Measurements from ENCODE around the gene IFNLR1.

Gene IFNLR1

DNA sequence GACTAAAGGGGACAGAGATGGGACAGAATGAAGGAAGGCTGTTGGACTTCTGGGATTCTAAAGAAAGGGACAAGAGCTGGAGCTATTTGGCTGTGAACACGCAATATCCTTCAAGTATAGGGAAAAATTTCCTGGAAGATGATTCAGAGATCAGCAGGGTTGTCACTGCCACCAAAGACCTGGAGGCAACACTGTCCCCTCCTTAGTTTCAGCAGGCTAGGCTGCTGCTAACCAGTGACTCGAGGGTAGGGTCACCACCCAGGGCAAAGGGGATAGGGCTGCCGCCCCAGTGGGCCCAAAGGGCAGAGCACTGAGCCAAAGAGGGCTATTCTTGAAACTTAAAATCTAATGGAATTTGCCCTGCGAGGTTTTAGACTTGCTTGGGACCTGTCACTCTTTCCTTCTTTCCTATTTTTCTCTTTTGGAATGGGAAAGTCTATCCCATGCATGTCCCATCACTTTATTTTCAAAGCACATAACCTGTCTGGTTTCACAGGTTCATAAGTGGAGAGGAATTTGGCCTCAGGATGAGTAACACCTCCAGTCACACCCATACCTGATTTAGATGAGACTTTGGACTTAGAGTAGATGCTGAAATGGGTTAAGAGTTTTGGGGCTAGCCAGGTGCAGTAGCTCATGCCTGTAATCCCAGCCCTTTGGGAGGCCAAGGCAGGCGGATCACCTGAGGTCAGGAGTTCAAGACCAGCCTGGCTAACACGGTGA lies 11.9 kb downstream of the IFNLR1 start:
- no peak for DNase-seq

DNA sequence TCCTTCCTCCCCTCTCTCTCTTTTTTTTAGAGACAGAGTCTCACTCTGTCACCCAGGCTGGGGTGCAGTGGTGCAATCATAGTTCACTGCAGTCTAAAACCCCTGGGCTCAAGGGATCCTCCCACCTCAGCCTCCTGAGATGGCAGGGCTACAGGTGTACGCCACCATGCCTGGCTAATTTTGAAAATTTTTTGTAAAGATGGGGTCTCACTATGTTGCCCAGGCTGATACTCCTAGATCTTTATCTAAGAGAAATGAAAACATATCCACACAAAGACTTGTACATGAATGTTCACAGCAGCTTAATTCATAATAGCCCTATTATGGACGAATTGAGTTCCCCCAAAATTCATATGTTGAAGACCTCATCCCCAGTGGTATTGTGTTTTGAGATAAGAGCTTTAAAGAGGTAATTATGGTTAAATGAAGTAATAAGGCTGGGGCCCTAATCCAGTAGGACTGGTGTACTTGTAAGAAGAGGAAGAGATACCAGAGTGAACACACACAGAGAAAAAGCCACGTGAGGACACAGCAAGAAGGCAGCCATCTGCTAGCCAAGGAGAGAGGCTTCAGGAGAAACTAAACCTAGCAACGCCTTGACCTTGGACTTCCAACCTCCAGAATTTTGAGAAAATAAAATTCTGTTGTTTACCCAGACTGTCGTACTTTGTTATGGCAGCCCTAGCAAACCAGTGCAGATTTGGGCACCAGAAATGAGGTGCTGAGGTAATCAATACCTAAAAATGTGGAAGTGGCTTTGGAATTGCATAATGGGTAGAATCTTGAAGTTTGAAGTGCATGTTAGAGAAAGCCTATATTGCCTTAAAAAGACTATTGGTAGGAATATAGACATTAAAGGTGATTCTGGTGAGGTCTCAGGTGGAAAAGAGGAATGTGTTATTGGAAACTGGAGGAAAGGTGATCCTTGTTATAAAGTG lies 13.2 kb downstream of the IFNLR1 start:
- DNase-seq = no peak

GRCh38 chr1:24172598-24172997 lies 14.5 kb downstream of the IFNLR1 start:
- DNase-seq = no peak

DNA sequence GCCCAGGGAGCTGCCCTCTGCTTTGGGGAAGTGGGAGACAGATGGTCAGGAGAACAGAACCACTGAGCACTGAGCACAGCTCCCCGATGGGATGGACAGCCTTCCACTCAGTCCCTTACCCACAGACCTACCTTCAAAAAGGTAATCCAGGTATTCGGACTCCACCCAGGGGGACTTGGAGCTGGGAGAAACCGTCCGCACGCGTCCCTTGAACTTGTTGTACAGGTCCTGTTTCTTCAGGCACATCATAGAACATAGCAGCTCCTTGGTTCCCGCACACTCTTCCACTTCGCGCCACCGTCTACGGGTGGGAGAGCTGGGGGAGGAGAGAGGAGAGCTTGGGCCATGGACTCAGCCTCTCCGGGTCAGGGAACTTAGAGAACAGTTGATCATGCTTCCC lies 17.8 kb downstream of the IFNLR1 start:
- no peak for DNase-seq

DNA sequence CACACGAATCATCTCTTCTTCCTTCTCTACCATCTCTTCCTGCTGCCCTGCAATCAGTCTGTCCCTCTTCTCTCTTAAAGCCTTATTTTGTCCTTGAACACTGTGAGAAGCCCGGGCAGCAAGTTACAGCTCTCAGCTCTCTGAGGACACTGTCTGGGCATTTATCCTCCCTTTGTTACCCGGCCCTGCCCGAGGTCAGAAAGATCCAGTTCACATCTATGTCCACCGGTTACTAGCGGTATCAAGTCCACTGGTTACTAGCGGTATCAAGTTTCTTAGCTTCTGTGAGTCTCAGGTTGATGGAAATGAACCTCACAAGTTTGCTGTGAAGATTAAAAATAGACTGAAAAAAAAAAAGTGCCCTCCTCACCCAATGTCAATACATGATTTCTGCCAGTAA lies 18.8 kb downstream of the IFNLR1 start:
- DNase-seq = no peak

DNA sequence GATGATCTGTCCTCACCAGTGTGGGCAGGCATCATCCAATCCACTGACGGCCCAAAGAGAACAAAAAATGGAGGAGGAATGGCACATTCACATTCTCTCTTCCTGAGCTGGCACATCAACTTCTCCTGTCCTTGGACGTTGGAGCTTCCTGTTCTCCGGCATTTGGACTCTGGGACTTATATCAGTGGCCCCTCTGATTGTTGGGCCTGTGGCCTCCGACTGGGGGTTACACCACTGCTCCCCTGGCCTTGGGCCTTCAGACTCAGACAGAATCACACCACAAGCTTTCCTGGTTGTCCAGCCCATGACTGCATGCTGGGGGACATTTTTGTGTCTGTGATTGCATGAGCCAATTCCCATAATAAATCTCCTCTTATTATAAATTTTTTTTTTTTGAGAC lies 20.1 kb downstream of the IFNLR1 start:
- DNase-seq = no peak

GRCh38 chr1:24165500-24165899 lies 21.6 kb downstream of the IFNLR1 start:
- DNase-seq = no peak

DNA sequence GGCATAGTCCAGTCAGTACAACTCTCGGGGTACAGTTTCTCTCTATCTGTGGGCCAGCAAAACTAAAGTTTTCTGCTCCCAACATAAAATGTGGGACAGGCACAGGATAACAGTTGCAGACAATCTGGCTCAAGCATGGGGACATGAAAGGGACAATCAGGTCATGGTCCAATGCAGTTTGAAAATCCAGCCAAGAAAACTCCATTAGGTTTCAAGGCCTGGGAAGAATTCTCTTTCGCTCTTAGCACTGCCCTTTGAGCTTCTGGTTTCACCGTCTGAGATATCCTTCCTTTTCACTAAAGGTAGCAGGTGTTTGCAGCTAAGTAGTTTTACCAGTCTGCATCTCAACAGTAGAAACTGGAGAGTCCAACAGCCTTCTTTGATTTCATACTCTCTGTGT lies 23.1 kb downstream of the IFNLR1 start:
- DNase-seq = no peak

DNA sequence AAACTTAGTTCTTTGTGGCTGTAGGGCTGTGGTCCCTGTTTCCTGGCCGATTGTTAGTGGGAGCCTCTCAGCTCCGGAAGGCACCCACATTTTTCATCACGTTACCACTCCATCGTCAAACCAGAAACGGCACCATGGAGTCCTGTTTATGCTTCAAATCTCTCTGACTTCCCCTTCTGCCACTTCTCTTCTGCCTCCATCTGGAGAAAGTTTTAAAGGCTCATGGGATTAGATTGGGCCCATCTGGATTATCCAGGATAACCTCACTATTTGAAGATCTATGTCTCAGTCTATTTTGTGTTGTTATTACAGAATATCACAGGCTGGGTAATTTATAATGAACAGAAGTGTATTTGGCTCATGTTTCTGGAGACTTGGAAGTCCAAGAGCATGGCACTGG lies 24.9 kb downstream of the IFNLR1 start:
- no peak for DNase-seq

- no peak for DNase-seq
Observed at GRCh38 chr1:24161270-24161669, 25.8 kb downstream of the IFNLR1 start.

DNA sequence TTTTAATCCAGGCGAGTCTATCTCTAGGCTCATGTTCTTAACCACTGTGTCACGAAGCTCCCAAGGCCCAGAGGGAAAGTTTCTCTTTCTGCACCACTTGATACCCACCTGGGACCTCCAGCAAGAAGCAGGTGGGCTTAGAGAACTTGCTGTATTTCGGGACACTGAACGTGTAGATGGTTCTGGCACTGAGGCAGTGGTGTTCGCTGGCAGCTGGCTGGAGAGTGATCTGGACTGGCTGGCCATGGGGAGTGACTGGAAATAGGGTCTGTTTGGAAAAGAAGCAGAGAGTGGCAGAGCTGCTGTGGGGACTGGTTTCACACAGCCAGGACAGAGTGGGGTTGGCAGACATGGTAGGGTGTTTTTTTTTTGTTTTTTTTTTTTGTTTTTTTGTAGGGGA lies 27.7 kb downstream of the IFNLR1 start:
- no peak for DNase-seq

DNA sequence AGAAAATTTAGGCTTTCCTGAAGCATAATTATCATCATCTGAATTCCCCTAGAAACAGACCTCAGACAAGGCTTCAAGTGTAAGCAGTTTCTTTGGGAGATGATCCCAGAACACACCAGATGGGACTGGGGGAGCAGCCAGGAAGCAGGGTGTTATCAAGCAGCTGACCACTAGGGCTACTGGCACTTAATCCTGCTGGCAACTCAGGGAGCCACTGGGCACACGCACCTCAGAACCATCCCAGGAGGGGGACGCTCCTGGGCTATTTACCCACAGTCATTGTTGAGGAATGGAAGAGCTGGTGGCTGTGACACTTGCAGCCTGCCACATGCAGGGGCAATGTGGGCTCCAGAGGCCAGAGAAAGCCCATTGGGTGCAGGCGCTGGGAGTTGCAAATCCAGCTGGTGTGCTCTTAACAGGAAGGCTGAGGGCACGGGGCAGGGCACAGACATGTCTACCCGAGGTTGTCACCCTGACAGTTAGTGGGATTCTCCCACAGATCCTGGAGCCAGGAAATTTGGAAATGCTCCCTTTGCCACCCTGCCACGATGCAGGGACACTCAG lies 29.1 kb downstream of the IFNLR1 start:
- DNase-seq = no peak

DNA sequence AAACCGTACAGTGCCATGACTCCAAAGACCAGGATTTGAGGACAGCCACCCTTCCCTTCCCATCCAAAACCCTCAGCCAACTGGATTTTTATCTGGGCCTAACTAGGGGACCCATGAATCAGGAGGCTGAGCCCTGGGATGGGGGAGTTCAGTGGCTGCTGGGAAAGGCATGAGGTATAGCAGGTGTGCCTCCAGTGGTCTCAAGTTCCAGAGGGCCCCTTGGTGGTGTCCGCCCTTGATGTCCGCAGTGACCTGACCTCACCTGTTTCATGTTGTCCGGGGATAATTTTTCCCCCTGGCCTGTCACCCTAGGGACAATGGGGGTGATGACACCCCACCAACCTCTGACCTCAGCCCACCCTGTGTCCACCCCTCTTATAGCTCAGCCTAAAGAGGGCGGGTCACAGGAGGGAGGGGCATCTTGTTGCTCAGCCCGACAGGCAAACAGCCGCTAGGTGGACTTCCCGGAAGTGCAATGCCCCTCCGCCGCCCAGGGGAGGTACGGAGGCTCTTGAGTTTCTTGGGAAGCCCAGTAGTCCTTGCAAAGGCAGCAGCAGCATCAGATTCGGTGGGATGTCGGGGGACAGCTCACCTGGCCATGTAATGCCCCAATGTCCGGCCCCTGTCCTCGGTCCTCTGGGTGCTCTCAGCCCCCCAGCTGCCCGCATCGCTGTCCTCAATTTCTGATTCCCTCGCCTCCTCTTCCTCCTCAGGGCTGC lies 30.4 kb downstream of the IFNLR1 start:
- DNase-seq = no peak

GRCh38 chr1:24155011-24155782 lies 31.9 kb downstream of the IFNLR1 start:
- no peak for DNase-seq

- no peak for DNase-seq
Observed at GRCh38 chr1:24154215-24154614, 32.9 kb downstream of the IFNLR1 start.

DNA sequence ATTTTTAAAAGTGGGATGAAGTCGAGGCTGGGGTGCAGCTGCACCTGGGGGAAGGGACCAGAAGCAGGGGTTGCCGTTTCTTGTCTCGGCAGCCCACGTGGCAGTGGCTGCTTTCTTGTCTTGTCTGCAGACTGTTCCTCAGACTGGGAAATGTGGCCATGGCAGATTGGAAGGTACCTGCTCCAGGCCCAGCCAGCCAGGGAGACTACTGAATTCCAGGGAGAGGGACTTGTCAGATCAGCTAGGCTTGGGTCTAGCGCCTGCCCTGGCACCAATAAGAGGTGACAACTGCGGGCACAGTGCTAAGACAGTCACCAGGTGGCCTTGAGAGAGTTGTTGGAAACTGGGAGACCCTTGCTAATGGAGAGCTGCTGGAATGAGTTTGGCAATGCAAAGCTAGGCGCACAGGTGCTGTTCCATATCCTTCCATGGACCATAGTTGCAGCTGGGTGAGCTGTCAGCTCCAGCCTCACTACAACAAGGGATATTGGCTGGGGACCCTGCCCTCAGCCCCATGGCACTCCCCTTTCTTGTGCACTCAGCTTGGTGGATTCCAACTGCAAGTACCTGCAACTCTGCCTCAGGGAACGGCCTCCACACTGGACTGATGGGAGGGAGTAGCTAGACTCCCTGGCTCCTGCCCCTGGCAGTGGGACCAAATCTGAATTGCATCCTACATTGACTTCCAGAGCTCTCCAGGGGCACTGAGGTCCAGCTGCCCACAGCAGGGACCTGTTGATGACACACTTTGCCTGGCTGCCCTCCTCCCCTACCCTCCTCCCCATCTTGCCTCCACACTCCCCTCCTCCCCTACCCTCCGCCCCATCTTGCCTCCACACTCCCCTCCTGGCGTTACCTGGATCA lies 34.2 kb downstream of the IFNLR1 start:
- no peak for DNase-seq

DNA sequence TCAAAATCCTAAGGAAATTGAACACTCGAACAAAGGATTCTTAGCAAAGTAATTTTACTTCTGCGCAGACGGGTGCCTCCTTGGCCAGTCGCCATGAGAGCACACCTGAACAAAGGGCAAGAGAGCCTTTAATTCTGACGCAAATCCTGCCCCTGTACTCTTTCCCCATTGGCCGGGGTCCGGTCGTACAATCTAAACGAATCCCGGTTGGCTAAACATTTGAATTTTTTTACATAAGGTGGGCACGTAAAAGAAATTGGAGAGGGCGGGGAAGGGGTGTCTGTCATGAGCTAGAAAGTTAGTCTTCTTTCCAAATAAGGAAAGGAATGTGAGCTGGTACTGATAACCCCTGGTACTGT lies 35.9 kb downstream of the IFNLR1 start:
- no peak for DNase-seq

GRCh38 chr1:24150234-24151174 lies 36.6 kb downstream of the IFNLR1 start:
- DNase-seq = peak; percentile 80 to 83

- DNase-seq = peak in 1 of 2 donors; percentile 55
Observed at GRCh38 chr1:24149866-24150233, 37.2 kb downstream of the IFNLR1 start.

DNA sequence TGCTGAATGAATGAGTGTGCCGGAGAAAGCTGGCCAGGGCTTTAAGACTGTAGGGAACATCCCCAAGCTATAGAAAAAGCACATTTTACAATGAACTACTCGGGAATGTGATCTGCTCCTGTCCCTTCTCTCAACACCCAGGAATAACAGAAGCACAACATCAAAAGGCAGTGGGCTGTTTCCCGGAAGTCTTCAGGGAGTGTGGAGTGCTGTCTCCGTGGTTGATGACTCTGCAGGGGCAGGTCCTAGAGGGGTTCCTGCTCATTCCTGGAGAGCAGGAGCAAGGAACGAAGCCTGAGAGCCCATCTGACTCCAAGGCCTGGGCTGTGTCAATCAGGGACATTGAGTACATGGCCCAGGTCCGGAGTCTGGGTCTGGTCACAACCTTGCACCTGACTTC lies 39.3 kb downstream of the IFNLR1 start:
- DNase-seq = no peak
